Neural cell (in vitro differentiated cells): Measurements from ENCODE around the gene ARHGAP24. TPM values are rescaled to one million over a fixed set of nuclear protein-coding genes. Genes with fewer than 3 reads are reported as not detected.

Experiments used
- H2AFZ ChIP-seq: fragments of 200-600, 300-800 bp; sonication (generic), shearing (Covaris generic); 2 replicates; pipeline ENCODE4 v1.6.0; 2014; ENCODE audit warnings: low read depth, mild to moderate bottlenecking, antibody characterized with exemption, low read length, moderate library complexity
- H3F3A ChIP-seq: fragments of 200-600 bp; shearing (Covaris generic); 2 replicates; pipeline ENCODE4 v1.6.1; 2016; ENCODE audit warnings: mild to moderate bottlenecking, moderate library complexity, mixed read lengths, antibody characterized with exemption, low read length; ENCODE audit not compliant: insufficient read depth, poor library complexity, severe bottlenecking
- H3K27ac ChIP-seq: fragments of 200-600, 300-800 bp; sonication (generic), shearing (Covaris generic); 2 replicates; pipeline ENCODE4 v1.5.1; 2014; ENCODE audit warnings: mild to moderate bottlenecking, low read length, moderate library complexity
- H3K27me3 ChIP-seq: fragments of 300-800, 200-600 bp; sonication (generic), shearing (Covaris generic); 2 replicates; pipeline ENCODE4 v1.6.0; 2014; ENCODE audit warnings: mild to moderate bottlenecking, low read depth, low read length, moderate library complexity; ENCODE audit not compliant: insufficient read depth
- H3K36me3 ChIP-seq: fragments of 300-800, 200-600 bp; sonication (generic), shearing (Covaris generic); 2 replicates; pipeline ENCODE4 v1.5.1; 2014; ENCODE audit warnings: mild to moderate bottlenecking, antibody characterized with exemption, low read length, moderate library complexity; ENCODE audit not compliant: insufficient read depth
- H3K4me2 ChIP-seq: fragments of 300-800, 200-600 bp; sonication (generic), shearing (Covaris generic); 2 replicates; pipeline ENCODE4 v1.6.0; 2014; ENCODE audit warnings: mild to moderate bottlenecking, low read length
- H3K4me3 ChIP-seq: fragments of 300-800, 200-600 bp; sonication (generic), shearing (Covaris generic); 2 replicates; pipeline ENCODE4 v1.5.1; 2014; ENCODE audit warnings: mild to moderate bottlenecking, low read length, moderate library complexity
- H3K79me2 ChIP-seq: fragments of 200-600 bp; shearing (Covaris generic); replicated peaks from 2 replicates; pipeline ENCODE4 v1.6.0; 2014; ENCODE audit warnings: mild to moderate bottlenecking, low read length, moderate library complexity; ENCODE audit not compliant: insufficient read depth
- H3K9ac ChIP-seq: fragments of 300-800, 200-600 bp; sonication (generic), shearing (Covaris generic); 2 replicates; pipeline ENCODE4 v1.6.1; 2016; ENCODE audit warnings: mild to moderate bottlenecking, low read length, mixed read lengths
- H3K9me2 ChIP-seq: fragments of 200-600 bp; shearing (Covaris generic); 2 replicates; pipeline ENCODE4 v1.6.1; 2016; ENCODE audit warnings: mild to moderate bottlenecking, low read length, mixed read lengths; ENCODE audit not compliant: insufficient read depth
- H3K9me3 ChIP-seq: fragments of 200-600, 300-800 bp; sonication (generic), shearing (Covaris generic); 2 replicates; pipeline ENCODE4 v1.6.1; 2016; ENCODE audit warnings: mild to moderate bottlenecking, mixed run types, low read length, moderate library complexity, mixed read lengths
- H4K20me1 ChIP-seq: fragments of 200-600 bp; shearing (Covaris generic); 2 replicates; pipeline ENCODE4 v1.6.1; 2016; ENCODE audit warnings: mild to moderate bottlenecking, mixed run types; ENCODE audit not compliant: insufficient read depth
- EP300 ChIP-seq: fragments of 450-650 bp; conservative IDR thresholded peaks from 2 replicates; pipeline ENCODE4 v1.6.1; 2014; ENCODE audit warnings: antibody characterized with exemption, mild to moderate bottlenecking, moderate library complexity; ENCODE audit not compliant: poor library complexity, severe bottlenecking
- EZH2 ChIP-seq: fragments of 200-600, 300-800 bp; shearing (Covaris generic), sonication (generic); IDR thresholded peaks from 2 replicates; pipeline ENCODE4 v1.6.1; 2014; ENCODE audit warnings: antibody characterized with exemption, low read length, borderline replicate concordance, mild to moderate bottlenecking; ENCODE audit not compliant: insufficient read depth, poor library complexity, severe bottlenecking
- MXI1 ChIP-seq: fragments of 450-650 bp; conservative IDR thresholded peaks from 2 replicates; pipeline ENCODE4 v1.6.1; 2014; ENCODE audit warnings: antibody characterized with exemption, mild to moderate bottlenecking; ENCODE audit not compliant: poor library complexity, severe bottlenecking
- POLR2AphosphoS5 ChIP-seq: IDR thresholded peaks from 2 replicates; pipeline ENCODE4 v1.6.1; 2012
- RAD21 ChIP-seq: fragments of 450-650 bp; conservative IDR thresholded peaks from 2 replicates; pipeline ENCODE4 v1.6.1; 2014; ENCODE audit warnings: antibody characterized with exemption, mild to moderate bottlenecking, moderate library complexity
- SMC3 ChIP-seq: fragments of 450-650 bp; conservative IDR thresholded peaks from 2 replicates; pipeline ENCODE4 v1.6.1; 2014; ENCODE audit warnings: antibody characterized with exemption, mild to moderate bottlenecking, moderate library complexity; ENCODE audit not compliant: poor library complexity
- TAF1 ChIP-seq: IDR thresholded peaks from 2 replicates; pipeline ENCODE4 v1.6.1; 2012; ENCODE audit warnings: low read depth
- polyA plus RNA-seq: library from polyadenylated mRNA; depleted of rRNA; stranded (reverse); fragments of >200 nt; gene quantifications from 2 replicates; pipeline ENCODE4 v1.2.3, GENCODE V29; 2014
- TF ChIP-seq, protein P1 (sequence below): IDR thresholded peaks from 2 replicates; pipeline ENCODE4 v1.6.1; 2012; ENCODE audit warnings: borderline replicate concordance
- TF ChIP-seq, protein P2 (sequence below): fragments of 450-650 bp; IDR thresholded peaks from 2 replicates; pipeline ENCODE4 v1.5.1; 2014; ENCODE audit warnings: antibody characterized with exemption, mild to moderate bottlenecking, moderate library complexity; ENCODE audit not compliant: poor library complexity, severe bottlenecking

The ARHGAP24 gene
- polyA plus RNA-seq, 1 donor from 2014 or later: 2.9 TPM

DNA sequence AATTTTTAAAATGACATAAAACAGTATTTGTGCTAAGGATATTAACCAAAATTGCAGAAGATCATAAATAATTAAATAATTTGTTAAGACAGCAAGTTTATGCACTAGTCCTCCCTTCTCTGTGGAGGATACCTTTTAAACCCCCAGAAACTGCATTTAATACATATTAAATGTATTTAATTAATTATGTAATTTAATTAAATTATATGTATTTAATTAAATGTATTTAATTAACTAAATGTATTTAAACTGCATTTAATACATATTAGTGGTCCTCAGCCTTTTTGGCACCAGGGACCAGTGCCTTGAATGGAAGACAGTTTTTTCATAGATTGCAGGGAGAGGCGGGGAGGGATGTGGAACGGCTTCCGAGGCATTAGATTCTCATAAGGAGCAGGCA is 404.6 kb downstream of the ARHGAP24 start:
- H3F3A ChIP-seq: no peaks in the 10 kb centered on the region
- H3K79me2 ChIP-seq: no peaks in the 10 kb centered on the region
- H3K27ac ChIP-seq: no peak overlapping the region
- H3K9me2 ChIP-seq: no peaks in the 10 kb centered on the region
- no peaks in the 10 kb centered on the region for H3K36me3 ChIP-seq
- H3K4me2 ChIP-seq: no peak overlapping the region
- TF ChIP-seq EP300: no peak
- no peak for TF ChIP-seq TAF1
- TF ChIP-seq EZH2: no peak
- TF ChIP-seq, protein P1, sequence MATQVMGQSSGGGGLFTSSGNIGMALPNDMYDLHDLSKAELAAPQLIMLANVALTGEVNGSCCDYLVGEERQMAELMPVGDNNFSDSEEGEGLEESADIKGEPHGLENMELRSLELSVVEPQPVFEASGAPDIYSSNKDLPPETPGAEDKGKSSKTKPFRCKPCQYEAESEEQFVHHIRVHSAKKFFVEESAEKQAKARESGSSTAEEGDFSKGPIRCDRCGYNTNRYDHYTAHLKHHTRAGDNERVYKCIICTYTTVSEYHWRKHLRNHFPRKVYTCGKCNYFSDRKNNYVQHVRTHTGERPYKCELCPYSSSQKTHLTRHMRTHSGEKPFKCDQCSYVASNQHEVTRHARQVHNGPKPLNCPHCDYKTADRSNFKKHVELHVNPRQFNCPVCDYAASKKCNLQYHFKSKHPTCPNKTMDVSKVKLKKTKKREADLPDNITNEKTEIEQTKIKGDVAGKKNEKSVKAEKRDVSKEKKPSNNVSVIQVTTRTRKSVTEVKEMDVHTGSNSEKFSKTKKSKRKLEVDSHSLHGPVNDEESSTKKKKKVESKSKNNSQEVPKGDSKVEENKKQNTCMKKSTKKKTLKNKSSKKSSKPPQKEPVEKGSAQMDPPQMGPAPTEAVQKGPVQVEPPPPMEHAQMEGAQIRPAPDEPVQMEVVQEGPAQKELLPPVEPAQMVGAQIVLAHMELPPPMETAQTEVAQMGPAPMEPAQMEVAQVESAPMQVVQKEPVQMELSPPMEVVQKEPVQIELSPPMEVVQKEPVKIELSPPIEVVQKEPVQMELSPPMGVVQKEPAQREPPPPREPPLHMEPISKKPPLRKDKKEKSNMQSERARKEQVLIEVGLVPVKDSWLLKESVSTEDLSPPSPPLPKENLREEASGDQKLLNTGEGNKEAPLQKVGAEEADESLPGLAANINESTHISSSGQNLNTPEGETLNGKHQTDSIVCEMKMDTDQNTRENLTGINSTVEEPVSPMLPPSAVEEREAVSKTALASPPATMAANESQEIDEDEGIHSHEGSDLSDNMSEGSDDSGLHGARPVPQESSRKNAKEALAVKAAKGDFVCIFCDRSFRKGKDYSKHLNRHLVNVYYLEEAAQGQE: no peak
- no peak for TF ChIP-seq MXI1
- no peak for TF ChIP-seq SMC3
- TF ChIP-seq, protein P2, sequence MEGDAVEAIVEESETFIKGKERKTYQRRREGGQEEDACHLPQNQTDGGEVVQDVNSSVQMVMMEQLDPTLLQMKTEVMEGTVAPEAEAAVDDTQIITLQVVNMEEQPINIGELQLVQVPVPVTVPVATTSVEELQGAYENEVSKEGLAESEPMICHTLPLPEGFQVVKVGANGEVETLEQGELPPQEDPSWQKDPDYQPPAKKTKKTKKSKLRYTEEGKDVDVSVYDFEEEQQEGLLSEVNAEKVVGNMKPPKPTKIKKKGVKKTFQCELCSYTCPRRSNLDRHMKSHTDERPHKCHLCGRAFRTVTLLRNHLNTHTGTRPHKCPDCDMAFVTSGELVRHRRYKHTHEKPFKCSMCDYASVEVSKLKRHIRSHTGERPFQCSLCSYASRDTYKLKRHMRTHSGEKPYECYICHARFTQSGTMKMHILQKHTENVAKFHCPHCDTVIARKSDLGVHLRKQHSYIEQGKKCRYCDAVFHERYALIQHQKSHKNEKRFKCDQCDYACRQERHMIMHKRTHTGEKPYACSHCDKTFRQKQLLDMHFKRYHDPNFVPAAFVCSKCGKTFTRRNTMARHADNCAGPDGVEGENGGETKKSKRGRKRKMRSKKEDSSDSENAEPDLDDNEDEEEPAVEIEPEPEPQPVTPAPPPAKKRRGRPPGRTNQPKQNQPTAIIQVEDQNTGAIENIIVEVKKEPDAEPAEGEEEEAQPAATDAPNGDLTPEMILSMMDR: no peak
- no peak for TF ChIP-seq RAD21
- no peak for TF ChIP-seq POLR2AphosphoS5
- no peaks in the 10 kb centered on the region for H4K20me1 ChIP-seq
- H2AFZ ChIP-seq: no peak overlapping the region
- no peaks in the 10 kb centered on the region for H3K9me3 ChIP-seq
- H3K4me3 ChIP-seq: no peak overlapping the region
- no peak overlapping the region for H3K9ac ChIP-seq
- no peaks in the 10 kb centered on the region for H3K27me3 ChIP-seq

DNA sequence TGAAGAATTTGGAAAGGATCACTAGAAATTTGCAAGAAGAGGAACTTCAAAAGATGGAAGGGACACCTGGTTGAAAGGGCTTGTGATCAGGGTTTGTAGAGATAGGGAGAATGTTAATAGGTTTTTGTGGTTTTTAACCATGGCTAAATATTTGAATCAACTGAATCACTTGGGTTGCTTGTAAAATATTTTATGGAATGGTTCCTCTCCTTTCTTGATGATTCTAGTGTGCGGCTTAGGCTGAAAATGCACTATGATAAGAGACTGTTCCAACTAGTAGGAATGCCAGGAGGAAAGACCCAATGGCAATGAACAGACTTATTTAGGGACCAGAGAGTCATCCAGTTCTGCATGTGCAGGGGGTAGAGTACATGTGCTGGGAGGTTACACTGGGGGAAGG is 408.2 kb downstream of the ARHGAP24 start:
- Histone ChIP-seq H3K36me3 (no peaks in the 10 kb centered on the region), H3K79me2 (no peaks in the 10 kb centered on the region), H3K9me2 (no peaks in the 10 kb centered on the region), H4K20me1 (no peaks in the 10 kb centered on the region), H2AFZ (no peak overlapping the region), H3K27ac (no peak overlapping the region), H3K4me2 (no peak overlapping the region), H3K9ac (no peak overlapping the region), H3F3A (no peaks in the 10 kb centered on the region), H3K4me3 (no peak overlapping the region), H3K27me3 (no peaks in the 10 kb centered on the region), H3K9me3 (no peaks in the 10 kb centered on the region)
- TF ChIP-seq EZH2 (no peak), POLR2AphosphoS5 (no peak)

DNA sequence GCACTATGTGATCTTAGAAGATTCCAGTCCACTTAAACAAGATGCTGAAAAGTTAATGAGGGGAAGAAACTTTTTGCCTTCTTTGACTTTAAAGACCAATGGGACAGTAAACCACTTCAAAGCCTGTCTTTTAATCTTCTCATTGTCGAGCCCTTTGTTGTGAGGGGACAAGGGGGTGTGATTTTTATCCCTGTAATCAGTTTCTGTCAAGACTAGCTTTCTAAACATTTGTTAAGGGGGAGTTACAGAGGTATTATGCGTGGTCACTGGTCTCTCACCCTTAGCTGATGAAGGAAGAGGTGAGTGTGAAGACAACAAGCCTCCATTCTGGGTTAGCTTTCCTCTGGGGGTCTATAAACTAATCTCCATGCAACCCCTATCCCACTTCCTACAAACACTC is 409.3 kb downstream of the ARHGAP24 start:
- no peak overlapping the region for H3K4me2 ChIP-seq
- no peak overlapping the region for H2AFZ ChIP-seq
- no peaks in the 10 kb centered on the region for H3K9me2 ChIP-seq
- H4K20me1 ChIP-seq: no peaks in the 10 kb centered on the region
- H3K36me3 ChIP-seq: no peaks in the 10 kb centered on the region
- H3K4me3 ChIP-seq: no peak overlapping the region
- no peak overlapping the region for H3K9ac ChIP-seq
- TF ChIP-seq POLR2AphosphoS5 (no peak), EP300 (no peak)
- no peaks in the 10 kb centered on the region for H3K9me3 ChIP-seq
- H3K27ac ChIP-seq: no peak overlapping the region
- no peaks in the 10 kb centered on the region for H3K79me2 ChIP-seq
- no peaks in the 10 kb centered on the region for H3F3A ChIP-seq
- no peaks in the 10 kb centered on the region for H3K27me3 ChIP-seq
